ENCODE measurements around the gene EPSTI1.

EPSTI1 gene

GRCh38 chr13:42984026-42984425, 8.0 kb downstream of the EPSTI1 start:
- no peak for TF ChIP-seq RAD21 (IDR thresholded peaks at IDR 0.05; ENCODE audit: low read depth)
- TF ChIP-seq, protein P1, sequence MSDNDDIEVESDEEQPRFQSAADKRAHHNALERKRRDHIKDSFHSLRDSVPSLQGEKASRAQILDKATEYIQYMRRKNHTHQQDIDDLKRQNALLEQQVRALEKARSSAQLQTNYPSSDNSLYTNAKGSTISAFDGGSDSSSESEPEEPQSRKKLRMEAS (IDR thresholded peaks at IDR 0.05) = no peak
- no peak for TF ChIP-seq EGR1 (IDR thresholded peaks at IDR 0.05)
- TF ChIP-seq NFIC (IDR thresholded peaks at IDR 0.05) = no peak
- no peak for TF ChIP-seq ZBTB7A (IDR thresholded peaks at IDR 0.05; ENCODE audit: low read depth)
- TF ChIP-seq TAF1 (IDR thresholded peaks at IDR 0.05; ENCODE audit: low read depth) = no peak
- TF ChIP-seq EP300 (IDR thresholded peaks at IDR 0.05; ENCODE audit: borderline replicate concordance) = no peak
- no peak for TF ChIP-seq CREB1 (IDR thresholded peaks at IDR 0.05; ENCODE audit: low read depth)
- TF ChIP-seq TEAD4 (IDR thresholded peaks at IDR 0.05) = no peak
- TF ChIP-seq CEBPB (IDR thresholded peaks at IDR 0.05) = no peak
- no peak for TF ChIP-seq TCF12 (IDR thresholded peaks at IDR 0.05; ENCODE audit: low read depth)
- no peak for TF ChIP-seq FOXM1 (IDR thresholded peaks at IDR 0.05; ENCODE audit: borderline replicate concordance, low read depth)
- TF ChIP-seq USF1 (IDR thresholded peaks at IDR 0.05) = no peak
- TF ChIP-seq REST (IDR thresholded peaks at IDR 0.05; ENCODE audit: low read depth) = no peak

GRCh38 chr13:42981853-42982252, 10.2 kb downstream of the EPSTI1 start:
- TF ChIP-seq RAD21 (IDR thresholded peaks at IDR 0.05; ENCODE audit: low read depth) = no peak
- TF ChIP-seq TEAD4 (IDR thresholded peaks at IDR 0.05) = peak; percentile 61; the same call in 1 of the 2 replicates
- 0 out of 2 replicates have a peak, but pooled peaks have one; percentile 33 for TF ChIP-seq EP300 (IDR thresholded peaks at IDR 0.05; ENCODE audit: borderline replicate concordance)

DNA sequence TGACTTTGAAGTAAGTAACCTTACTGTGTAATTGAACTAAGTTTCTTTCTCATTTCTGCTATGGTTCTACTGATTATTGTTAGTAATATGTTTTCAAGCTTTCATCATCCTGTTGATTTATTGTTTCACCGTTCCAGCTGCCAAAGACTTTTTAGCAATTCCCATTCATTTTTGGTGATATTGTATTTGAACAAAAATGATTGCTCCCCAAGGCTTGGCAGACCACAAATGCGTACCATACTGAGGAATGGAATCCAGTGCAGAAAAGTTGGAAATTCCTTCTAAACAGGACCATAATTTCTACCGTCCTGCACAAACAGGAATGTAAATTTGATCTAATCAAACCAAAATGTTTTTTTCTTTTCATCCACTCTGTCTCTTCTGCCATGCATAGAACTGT, 10.7 kb downstream of the EPSTI1 start:
- no peak for TF ChIP-seq CEBPB (IDR thresholded peaks at IDR 0.05)
- TF ChIP-seq USF1 (IDR thresholded peaks at IDR 0.05) = no peak
- TF ChIP-seq TEAD4 (IDR thresholded peaks at IDR 0.05) = no peak
- no peak for TF ChIP-seq CREB1 (IDR thresholded peaks at IDR 0.05; ENCODE audit: low read depth)
- TF ChIP-seq FOXM1 (IDR thresholded peaks at IDR 0.05; ENCODE audit: borderline replicate concordance, low read depth) = no peak
- no peak for TF ChIP-seq TAF1 (IDR thresholded peaks at IDR 0.05; ENCODE audit: low read depth)
- TF ChIP-seq TCF12 (IDR thresholded peaks at IDR 0.05; ENCODE audit: low read depth) = no peak
- no peak for TF ChIP-seq REST (IDR thresholded peaks at IDR 0.05; ENCODE audit: low read depth)

GRCh38 chr13:42977219-42977659, 14.8 kb downstream of the EPSTI1 start:
- no peak for TF ChIP-seq RAD21 (IDR thresholded peaks at IDR 0.05; ENCODE audit: low read depth)
- no peak for TF ChIP-seq ZBTB7A (IDR thresholded peaks at IDR 0.05; ENCODE audit: low read depth)
- TF ChIP-seq YY1 (IDR thresholded peaks at IDR 0.05; ENCODE audit: low read depth) = no peak
- TF ChIP-seq TAF1 (IDR thresholded peaks at IDR 0.05; ENCODE audit: low read depth) = no peak
- TF ChIP-seq TEAD4 (IDR thresholded peaks at IDR 0.05) = no peak
- TF ChIP-seq EP300 (IDR thresholded peaks at IDR 0.05; ENCODE audit: borderline replicate concordance) = no peak

GRCh38 chr13:42976066-42976465, 16.0 kb downstream of the EPSTI1 start:
- TF ChIP-seq USF1 (IDR thresholded peaks at IDR 0.05) = no peak
- TF ChIP-seq EP300 (IDR thresholded peaks at IDR 0.05; ENCODE audit: borderline replicate concordance) = no peak
- no peak for TF ChIP-seq NFIC (IDR thresholded peaks at IDR 0.05)
- no peak for TF ChIP-seq CREB1 (IDR thresholded peaks at IDR 0.05; ENCODE audit: low read depth)
- TF ChIP-seq ZBTB7A (IDR thresholded peaks at IDR 0.05; ENCODE audit: low read depth) = no peak
- TF ChIP-seq, protein P1 (IDR thresholded peaks at IDR 0.05) = no peak
- TF ChIP-seq TEAD4 (IDR thresholded peaks at IDR 0.05) = no peak
- no peak for TF ChIP-seq FOXM1 (IDR thresholded peaks at IDR 0.05; ENCODE audit: borderline replicate concordance, low read depth)
- no peak for TF ChIP-seq TAF1 (IDR thresholded peaks at IDR 0.05; ENCODE audit: low read depth)
- no peak for TF ChIP-seq TCF12 (IDR thresholded peaks at IDR 0.05; ENCODE audit: low read depth)
- no peak for TF ChIP-seq EGR1 (IDR thresholded peaks at IDR 0.05)
- TF ChIP-seq YY1 (IDR thresholded peaks at IDR 0.05; ENCODE audit: low read depth) = no peak
- no peak for TF ChIP-seq CEBPB (IDR thresholded peaks at IDR 0.05)
- no peak for TF ChIP-seq REST (IDR thresholded peaks at IDR 0.05; ENCODE audit: low read depth)
- no peak for TF ChIP-seq RAD21 (IDR thresholded peaks at IDR 0.05; ENCODE audit: low read depth)

Data from Ishikawa (cell line).